GM10266 (cell line): ENCODE measurements around the gene CLDND2.
"Not testable (repeated sequence)": the region's sequence is repeated elsewhere in the genome, so short reads cannot be mapped to it uniquely, and the experiment has no call there.

Source experiments
- DNase-seq: peaks from one replicate; pipeline ENCODE4 v3.0.0; 2012; ENCODE audit errors: extremely low spot score
- TF ChIP-seq, protein P1 (sequence below): IDR thresholded peaks from 2 replicates; pipeline ENCODE4 v1.5.1; 2012; ENCODE audit warnings: mild to moderate bottlenecking, low read depth; ENCODE audit not compliant: control insufficient read depth, insufficient read depth; ENCODE audit errors: missing control alignments

Gene CLDND2

DNA sequence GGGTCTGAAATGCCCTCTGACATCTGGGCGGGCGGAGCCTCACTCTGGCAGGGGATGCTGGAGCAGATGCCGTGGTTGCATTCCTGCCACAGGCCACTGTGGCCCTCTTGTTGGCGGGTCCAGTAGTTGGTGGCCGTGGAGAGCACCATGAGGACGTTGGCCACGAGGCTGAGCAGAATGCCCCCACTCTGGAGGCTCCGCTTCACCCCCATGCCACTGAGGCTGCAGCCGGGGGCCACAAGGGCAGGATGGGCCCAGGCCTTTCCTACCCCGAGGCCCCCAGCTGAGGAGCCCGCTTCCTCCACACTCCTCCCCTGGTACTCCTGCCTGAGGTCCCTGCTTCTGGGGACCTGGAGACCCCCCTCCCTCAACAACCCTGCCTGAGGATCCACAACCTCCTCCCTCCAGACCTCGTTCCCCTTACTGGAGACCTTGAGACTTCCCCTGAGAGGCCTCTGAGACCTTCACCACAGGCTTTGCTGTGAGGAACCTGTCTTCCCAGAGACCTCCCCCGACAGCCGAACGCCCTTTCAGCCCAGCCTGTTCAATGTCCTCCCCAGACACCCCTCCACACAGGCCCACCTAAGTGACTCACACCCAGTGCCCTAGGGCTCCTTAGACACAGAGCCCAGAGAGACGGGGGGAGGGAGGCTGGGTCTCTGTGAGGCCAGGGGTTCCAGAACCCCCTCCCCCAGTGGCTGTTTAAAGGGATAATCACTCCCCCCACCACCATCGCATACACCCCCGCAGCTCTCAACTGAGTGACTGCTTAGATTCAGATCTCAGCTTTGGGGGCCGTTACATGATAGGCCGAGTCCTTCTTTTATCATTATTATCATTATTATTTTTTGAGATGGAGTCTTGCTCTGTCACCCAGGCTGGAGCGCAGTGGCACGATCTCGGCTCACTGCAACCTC, at the start of gene CLDND2:
TSS of gene CLDND2 (minus strand) at position 638 of the 917 bp plus-strand sequence. CDS start at position 212, 426 bp downstream.
- TF ChIP-seq, protein P1, sequence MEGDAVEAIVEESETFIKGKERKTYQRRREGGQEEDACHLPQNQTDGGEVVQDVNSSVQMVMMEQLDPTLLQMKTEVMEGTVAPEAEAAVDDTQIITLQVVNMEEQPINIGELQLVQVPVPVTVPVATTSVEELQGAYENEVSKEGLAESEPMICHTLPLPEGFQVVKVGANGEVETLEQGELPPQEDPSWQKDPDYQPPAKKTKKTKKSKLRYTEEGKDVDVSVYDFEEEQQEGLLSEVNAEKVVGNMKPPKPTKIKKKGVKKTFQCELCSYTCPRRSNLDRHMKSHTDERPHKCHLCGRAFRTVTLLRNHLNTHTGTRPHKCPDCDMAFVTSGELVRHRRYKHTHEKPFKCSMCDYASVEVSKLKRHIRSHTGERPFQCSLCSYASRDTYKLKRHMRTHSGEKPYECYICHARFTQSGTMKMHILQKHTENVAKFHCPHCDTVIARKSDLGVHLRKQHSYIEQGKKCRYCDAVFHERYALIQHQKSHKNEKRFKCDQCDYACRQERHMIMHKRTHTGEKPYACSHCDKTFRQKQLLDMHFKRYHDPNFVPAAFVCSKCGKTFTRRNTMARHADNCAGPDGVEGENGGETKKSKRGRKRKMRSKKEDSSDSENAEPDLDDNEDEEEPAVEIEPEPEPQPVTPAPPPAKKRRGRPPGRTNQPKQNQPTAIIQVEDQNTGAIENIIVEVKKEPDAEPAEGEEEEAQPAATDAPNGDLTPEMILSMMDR = no peak
- no peak for DNase-seq

DNA sequence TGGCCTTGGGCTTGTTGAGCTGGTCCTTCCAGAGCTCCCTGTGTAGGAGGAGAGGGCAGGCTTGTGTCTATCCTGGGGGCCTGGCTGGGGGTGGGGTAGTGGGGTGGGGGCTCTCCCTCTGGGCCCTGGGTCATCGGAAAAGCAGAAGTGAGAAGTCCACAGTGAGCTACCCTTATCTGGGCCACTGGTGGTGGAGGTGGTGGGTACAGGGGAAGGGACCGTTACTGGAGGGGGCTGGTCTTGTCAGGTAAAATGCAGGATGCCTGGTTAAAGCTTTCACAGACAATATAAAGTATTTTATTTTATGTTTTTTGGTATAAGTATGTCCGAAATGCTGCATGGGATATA, 49.0 kb upstream of the CLDND2 start:
- TF ChIP-seq, protein P1 = no peak
- no peak for DNase-seq

GRCh38 chr19:51417107-51417809, 48.5 kb upstream of the CLDND2 start, which contains the start of gene SIGLEC10:
Gene SIGLEC10, minus strand, starts transcription at chr19:51417642. Its CDS starts 61 bp downstream, at chr19:51417581.
- DNase-seq = peak; percentile 68
- TF ChIP-seq, protein P1 = no peak

DNA sequence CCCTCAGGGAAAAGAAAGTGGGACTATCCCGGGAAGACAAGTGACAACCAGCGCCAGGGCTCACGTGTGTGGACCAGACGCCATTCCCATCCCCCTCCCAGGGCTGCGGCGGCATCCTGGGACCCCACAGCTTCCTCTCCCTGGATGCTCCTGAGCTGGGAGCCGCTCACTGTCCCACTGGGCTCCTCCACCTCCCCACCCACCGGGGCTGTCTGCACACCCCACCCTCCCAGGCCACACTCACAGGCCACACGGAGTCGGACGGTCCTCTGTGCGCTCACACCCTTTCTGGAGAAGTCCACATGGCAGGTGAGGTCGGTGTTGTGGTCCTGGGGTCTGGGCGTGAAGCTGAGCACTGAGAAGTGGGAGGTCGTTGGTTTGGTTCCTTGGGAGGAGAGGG, 47.6 kb upstream of the CLDND2 start:
- DNase-seq = not testable (repeated sequence)

DNA sequence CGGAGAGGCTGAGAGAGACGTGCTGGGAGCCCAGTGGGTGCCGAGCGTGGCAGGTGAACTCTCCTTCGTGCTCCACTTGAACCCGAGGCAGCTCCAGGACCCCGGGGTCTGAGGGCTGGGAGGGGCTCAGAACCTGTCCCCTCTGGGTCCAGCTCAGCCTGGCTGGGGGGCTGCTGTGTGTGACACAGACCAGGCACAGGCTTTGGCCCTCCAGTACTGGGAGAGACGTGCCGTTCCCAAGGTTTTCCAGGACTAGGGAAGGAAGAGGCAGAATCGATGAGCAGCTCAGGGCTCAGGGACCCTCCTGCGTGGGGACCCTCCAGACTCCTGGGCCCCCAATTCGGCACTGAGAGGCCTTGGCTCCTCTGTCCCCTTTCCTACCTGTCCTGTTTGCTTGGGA, 46.4 kb upstream of the CLDND2 start:
- TF ChIP-seq, protein P1 = no peak
- no peak for DNase-seq

- TF ChIP-seq, protein P1 = no peak
- DNase-seq = no peak
These were observed 42.3 kb upstream of the CLDND2 start for GRCh38 chr19:51410950-51411748.

DNA sequence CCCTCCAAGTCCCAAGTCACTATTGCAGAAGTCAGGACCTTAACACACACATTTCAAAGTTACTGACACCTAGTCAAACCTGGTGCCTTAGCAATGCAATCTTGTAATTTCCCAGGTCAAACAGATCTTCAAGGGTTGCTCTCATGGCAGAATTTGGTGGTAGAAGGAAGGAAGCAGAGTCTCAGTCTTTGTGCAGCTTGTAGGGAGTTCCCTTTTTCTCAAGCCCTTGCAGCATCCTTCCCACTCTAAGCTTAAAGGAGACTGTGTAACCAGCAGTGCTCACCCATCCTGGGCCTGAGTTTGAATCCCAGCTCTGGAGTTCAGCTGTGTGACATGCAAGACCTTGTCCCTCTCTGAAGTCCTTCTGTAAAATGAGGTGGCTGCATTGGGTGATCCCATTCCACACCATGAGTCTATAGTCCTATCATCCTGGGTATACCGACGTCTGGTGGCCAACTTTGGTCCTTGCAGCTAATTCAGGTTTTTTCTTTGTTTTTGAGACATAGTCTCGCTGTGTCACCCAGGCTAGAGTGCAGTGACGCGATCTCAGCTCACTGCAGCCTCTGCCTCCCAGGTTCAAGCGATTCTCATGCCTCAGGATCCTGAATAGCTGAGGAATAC, 38.8 kb upstream of the CLDND2 start:
- no peak for DNase-seq
- TF ChIP-seq, protein P1 = peak; percentile 46
